GM18868 (cell line): ENCODE results near the gene STK10.

Experiments used
- ATAC-seq: cut with Tn5 transposase; IDR thresholded peaks from one replicate; pipeline ENCODE4 v1.9.1; 2021; ENCODE audit warnings: mild to moderate bottlenecking, moderate library complexity; ENCODE audit not compliant: unreplicated experiment

STK10 gene

GRCh38 chr5:172144931-172145869 is 42.8 kb downstream of the STK10 start:
- ATAC-seq: no peak

- ATAC-seq: peak; percentile 81
Observed at GRCh38 chr5:172144291-172144815, 43.7 kb downstream of the STK10 start.

GRCh38 chr5:172143875-172144274 is 44.1 kb downstream of the STK10 start:
- ATAC-seq: no peak

- ATAC-seq: no peak
Observed at GRCh38 chr5:172142709-172143215, 45.3 kb downstream of the STK10 start.

- ATAC-seq: no peak
Observed at GRCh38 chr5:172141949-172142319, 46.1 kb downstream of the STK10 start.

GRCh38 chr5:172140866-172141265 is 47.2 kb downstream of the STK10 start:
- no peak for ATAC-seq

GRCh38 chr5:172140120-172140519 is 47.9 kb downstream of the STK10 start:
- ATAC-seq: no peak

- no peak for ATAC-seq
Observed at GRCh38 chr5:172137046-172137445, 51.0 kb downstream of the STK10 start.

- ATAC-seq: no peak
Observed at GRCh38 chr5:172133359-172134029, 54.5 kb downstream of the STK10 start.

- no peak for ATAC-seq
Observed at GRCh38 chr5:172131690-172132089, 56.3 kb downstream of the STK10 start.

GRCh38 chr5:172129256-172129910 is 58.6 kb downstream of the STK10 start:
- no peak for ATAC-seq

GRCh38 chr5:172127581-172127980 is 60.4 kb downstream of the STK10 start:
- no peak for ATAC-seq

GRCh38 chr5:172123269-172123692 is 64.7 kb downstream of the STK10 start:
- no peak for ATAC-seq

GRCh38 chr5:172119921-172120688 is 67.9 kb downstream of the STK10 start:
- ATAC-seq: no peak

GRCh38 chr5:172118891-172119290 is 69.1 kb downstream of the STK10 start:
- ATAC-seq: no peak

GRCh38 chr5:172117977-172118701 is 69.9 kb downstream of the STK10 start:
- no peak for ATAC-seq

- ATAC-seq: no peak
Observed at GRCh38 chr5:172115541-172115982, 72.5 kb downstream of the STK10 start.

- peak; percentile 46 for ATAC-seq
Observed at GRCh38 chr5:172114875-172115422, 73.1 kb downstream of the STK10 start.

GRCh38 chr5:172113036-172113435 is 75.0 kb downstream of the STK10 start:
- no peak for ATAC-seq
